Smooth muscle cell (in vitro differentiated cells): ENCODE measurements around the gene PLEKHO1. TPM values are rescaled to one million over a fixed set of nuclear protein-coding genes. Genes with fewer than 3 reads are reported as not detected.

Source experiments
- DNase-seq: peaks from one replicate; lab custom pipeline; 2025; ENCODE audit not compliant: unreplicated experiment; lab: John Stamatoyannopoulos, UW
- H2AFZ ChIP-seq: fragments of 200-600 bp; sonication (generic); 2 replicates; pipeline ENCODE4 v1.6.0; 2016; ENCODE audit warnings: antibody characterized with exemption, low read depth, mild to moderate bottlenecking
- H3F3A ChIP-seq: fragments of 200-600 bp; sonication (generic); 2 replicates; pipeline ENCODE4 v1.6.0; 2017; ENCODE audit warnings: antibody characterized with exemption, low read depth
- H3K27ac ChIP-seq: fragments of 200-600 bp; sonication (generic); 2 replicates; pipeline ENCODE4 v1.5.1; 2016; ENCODE audit warnings: low read depth, mild to moderate bottlenecking
- H3K27me3 ChIP-seq: fragments of 200-600 bp; sonication (generic); 2 replicates; pipeline ENCODE4 v1.6.1; 2016; ENCODE audit warnings: low read depth, mild to moderate bottlenecking
- H3K36me3 ChIP-seq: fragments of 200-600 bp; sonication (generic); 2 replicates; pipeline ENCODE4 v1.5.1; 2016; ENCODE audit warnings: low read depth
- H3K4me1 ChIP-seq: fragments of 200-600 bp; sonication (generic); 2 replicates; pipeline ENCODE4 v1.5.1; 2016; ENCODE audit warnings: low read depth
- H3K4me2 ChIP-seq: fragments of 200-600 bp; sonication (generic); 2 replicates; pipeline ENCODE4 v1.6.0; 2016; ENCODE audit warnings: mild to moderate bottlenecking
- H3K4me3 ChIP-seq: fragments of 200-600 bp; sonication (generic); 2 replicates; pipeline ENCODE4 v1.5.1; 2016; ENCODE audit warnings: mild to moderate bottlenecking
- H3K79me2 ChIP-seq: fragments of 200-600 bp; sonication (generic); 2 replicates; pipeline ENCODE4 v1.6.0; 2016; ENCODE audit warnings: low read depth, mild to moderate bottlenecking
- H3K9ac ChIP-seq: fragments of 200-600 bp; sonication (generic); 2 replicates; pipeline ENCODE4 v1.6.0; 2016; ENCODE audit warnings: low read depth
- H3K9me3 ChIP-seq: fragments of 200-600 bp; sonication (generic); replicated peaks from 2 replicates; pipeline ENCODE4 v1.5.1; 2016; ENCODE audit warnings: low read depth
- H4K20me1 ChIP-seq: fragments of 200-600 bp; sonication (generic); 2 replicates; pipeline ENCODE4 v1.6.0; 2016; ENCODE audit warnings: low read depth
- CTCF ChIP-seq: fragments of 200-600 bp; sonication (generic); IDR thresholded peaks from 2 replicates; pipeline ENCODE4 v1.5.1; 2017; ENCODE audit warnings: borderline replicate concordance, mild to moderate bottlenecking, antibody characterized with exemption; ENCODE audit not compliant: insufficient read depth, poor library complexity, severe bottlenecking
- WGBS: methylation state at CpG from one replicate; pipeline ENCODE4 v1.1.7; 2016; ENCODE audit warnings: low lambda C conversion rate; 5-methylcytosine and 5-hydroxymethylcytosine counted together
- polyA plus RNA-seq: library from polyadenylated mRNA; unstranded; fragments of >200 nt; fragmentation: Nextera tagmentation; extraction: Ambion mirVana; gene quantifications from 2 replicates; pipeline ENCODE4 v1.2.1, GENCODE V29; 2016
- total RNA-seq: library from RNA; depleted of rRNA; stranded (reverse); fragments of >200 nt; gene quantifications from 2 replicates; pipeline ENCODE4 v1.2.3, GENCODE V29; 2014

The PLEKHO1 gene
- total and polyA plus RNA-seq, 2 experiments from 2014 or later, result 48.5 to 75.5 TPM

DNA sequence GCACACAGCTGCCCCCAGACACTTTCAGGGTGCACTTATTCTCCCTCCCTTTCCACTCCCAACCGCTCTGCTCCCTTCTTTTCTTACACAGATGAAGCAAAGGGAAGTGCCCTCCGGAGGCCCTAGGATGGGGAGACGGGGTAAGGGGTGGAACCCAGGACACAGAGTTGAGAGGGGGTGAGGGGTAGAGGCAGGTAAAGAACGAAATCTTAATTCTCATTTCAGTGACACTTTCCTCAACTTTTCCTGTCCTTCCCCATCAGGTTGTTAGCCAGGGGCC, 12.8 kb downstream of the PLEKHO1 start:
- 21% methylated on average over 4 of the region's 4 CpGs for WGBS
- H3K79me2 ChIP-seq, result no peaks in the 10 kb centered on the region
- H3K9ac ChIP-seq, result peak overlapping the region; percentile 66
- DNase-seq, result no peak
- no peak overlapping the region for H2AFZ ChIP-seq
- H3K9me3 ChIP-seq, result no peaks in the 10 kb centered on the region
- H4K20me1 ChIP-seq, result no peaks in the 10 kb centered on the region
- peaks cover 24% of the 10 kb centered on the region for H3K4me1 ChIP-seq
- H3K4me3 ChIP-seq, result peak overlapping the region; percentile 50
- H3K27me3 ChIP-seq, result no peaks in the 10 kb centered on the region
- no peaks in the 10 kb centered on the region for H3K36me3 ChIP-seq
- H3K27ac ChIP-seq, result peak overlapping the region; percentile 94
- H3F3A ChIP-seq, result peaks cover 14% of the 10 kb centered on the region
- H3K4me2 ChIP-seq, result peak overlapping the region; percentile 87
- TF ChIP-seq CTCF, result no peak

GRCh38 chr1:150162862-150163706, 13.4 kb downstream of the PLEKHO1 start:
- DNase-seq, result peak; percentile 53
- H3K4me2 ChIP-seq, result peak overlapping the region; percentile 87
- H3K27ac ChIP-seq, result peak overlapping the region; percentile 94
- H3K27me3 ChIP-seq, result no peaks in the 10 kb centered on the region
- H3K79me2 ChIP-seq, result no peaks in the 10 kb centered on the region
- no peaks in the 10 kb centered on the region for H4K20me1 ChIP-seq
- WGBS, result 2% methylated on average over 14 of the region's 14 CpGs
- no peaks in the 10 kb centered on the region for H3K9me3 ChIP-seq
- peak overlapping the region; percentile 50 for H3K4me3 ChIP-seq
- no peak overlapping the region for H2AFZ ChIP-seq
- peaks cover 24% of the 10 kb centered on the region for H3K4me1 ChIP-seq
- H3K9ac ChIP-seq, result peak overlapping the region; percentile 66
- H3K36me3 ChIP-seq, result no peaks in the 10 kb centered on the region
- TF ChIP-seq CTCF, result peak; percentile 23
- peaks cover 8% of the 10 kb centered on the region for H3F3A ChIP-seq

- peaks cover 24% of the 10 kb centered on the region for H3K4me1 ChIP-seq
- H2AFZ ChIP-seq, result no peak overlapping the region
- no peak for TF ChIP-seq CTCF
- H3K4me3 ChIP-seq, result no peak overlapping the region
- DNase-seq, result no peak
- H3K79me2 ChIP-seq, result no peaks in the 10 kb centered on the region
- H3K36me3 ChIP-seq, result no peaks in the 10 kb centered on the region
- peaks cover 8% of the 10 kb centered on the region for H3F3A ChIP-seq
- H3K9me3 ChIP-seq, result no peaks in the 10 kb centered on the region
- no peaks in the 10 kb centered on the region for H4K20me1 ChIP-seq
- no peak overlapping the region for H3K9ac ChIP-seq
- 92% methylated on average over 5 of the region's 5 CpGs for WGBS
- H3K27me3 ChIP-seq, result no peaks in the 10 kb centered on the region
- H3K27ac ChIP-seq, result peak overlapping the region; percentile 94
- H3K4me2 ChIP-seq, result no peak overlapping the region
Measured at GRCh38 chr1:150164224-150164623, 14.5 kb downstream of the PLEKHO1 start.

DNA sequence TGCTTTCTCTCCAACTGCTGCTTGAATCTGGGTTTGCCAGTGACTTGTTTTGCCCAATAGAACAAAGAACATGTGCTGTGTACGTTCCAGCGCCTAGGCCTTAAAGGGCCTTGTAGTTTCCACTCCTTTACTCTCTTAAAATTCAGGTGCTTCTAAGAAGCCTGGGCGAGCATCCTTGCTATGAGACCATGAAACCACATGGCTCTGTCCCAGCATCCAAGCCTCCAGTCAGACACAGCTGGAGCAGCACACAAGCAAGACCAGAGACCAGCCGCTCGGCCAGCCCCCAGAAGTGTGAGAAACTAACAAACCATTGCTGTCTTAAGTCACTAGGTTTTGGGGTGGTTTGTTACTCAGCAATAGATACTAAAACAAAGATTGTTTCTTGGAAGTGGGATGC, 15.1 kb downstream of the PLEKHO1 start:
- no peak for DNase-seq
- WGBS, result 91% methylated on average over 5 of the region's 5 CpGs

More for the DNA sequence above, 15.1 kb downstream of the PLEKHO1 start:
- no peaks in the 10 kb centered on the region for H3K36me3 ChIP-seq
- H3K79me2 ChIP-seq, result no peaks in the 10 kb centered on the region
- H3K27me3 ChIP-seq, result no peaks in the 10 kb centered on the region
- no peak overlapping the region for H3K4me3 ChIP-seq
- TF ChIP-seq CTCF, result no peak
- H3F3A ChIP-seq, result peaks cover 8% of the 10 kb centered on the region
- H2AFZ ChIP-seq, result no peak overlapping the region
- no peak overlapping the region for H3K9ac ChIP-seq
- no peak overlapping the region for H3K4me2 ChIP-seq
- H3K27ac ChIP-seq, result no peak overlapping the region
- H3K9me3 ChIP-seq, result no peaks in the 10 kb centered on the region
- no peaks in the 10 kb centered on the region for H4K20me1 ChIP-seq
- H3K4me1 ChIP-seq, result peaks cover 24% of the 10 kb centered on the region
